Vagina (tissue), 2 donors: ENCODE results near the gene RSAD2. TPM values are rescaled to one million over a fixed set of nuclear protein-coding genes. Genes with fewer than 3 reads are reported as not detected.

ENCODE experiments used
- DNase-seq, 2 donors: peaks; one replicate each; pipeline ENCODE4 v3.0.0-alpha.2; 2017; ENCODE audit errors: extremely low spot score in 2 of 2
- H3K27ac ChIP-seq: fragments of 200-600 bp; sonication (generic); one replicate; pipeline ENCODE4 v1.5.1; 2019
- H3K27me3 ChIP-seq: fragments of 200-600 bp; sonication (generic); one replicate; pipeline ENCODE4 v1.5.1; 2019
- H3K36me3 ChIP-seq, 2 donors: fragments of 200-600 bp; sonication (generic); one replicate each; pipeline ENCODE4 v1.5.1; 2017 to 2019
- H3K4me1 ChIP-seq: fragments of 200-600 bp; sonication (generic); one replicate; pipeline ENCODE4 v1.5.1; 2019
- H3K4me3 ChIP-seq, 2 donors: fragments of 200-600 bp; sonication (generic); 1 replicate in 1 of 2; 2 replicates in 1 of 2; pipeline ENCODE4 v1.5.1; 2016 to 2019
- H3K9me3 ChIP-seq: fragments of 200-600 bp; sonication (generic); one replicate; pipeline ENCODE4 v1.5.1; 2019
- CTCF ChIP-seq, 3 experiments: fragments of 450-650 bp in 2 of 3; fragments of 200-600 bp in 1 of 3; sonication (generic) in 1 of 3; IDR thresholded peaks; one replicate each; pipeline ENCODE4 v1.5.1; 2017 to 2019; ENCODE audit warnings: antibody characterized with exemption in 3 of 3, mild to moderate bottlenecking in 2 of 3, moderate library complexity in 2 of 3
- POLR2A ChIP-seq, 2 donors: fragments of 450-650 bp; IDR thresholded peaks; one replicate each; pipeline ENCODE4 v1.6.1; 2017; ENCODE audit warnings: antibody characterized with exemption in 2 of 2, mild to moderate bottlenecking in 2 of 2, moderate library complexity in 2 of 2
- POLR2AphosphoS5 ChIP-seq, 2 donors: sonication (generic); formaldehyde crosslinking; IDR thresholded peaks; one replicate each; pipeline ENCODE4 v1.9.0; 2017; ENCODE audit warnings: antibody characterized with exemption in 2 of 2, mild to moderate bottlenecking in 2 of 2, low read depth in 1 of 2; ENCODE audit not compliant: insufficient read depth in 1 of 2
- intact Hi-C: fragments of 100-400 bp; cut with DNase I; formaldehyde crosslinking; loops from one replicate; pipeline ENCODE4 v1.15.1; 2023
- total RNA-seq: library from RNA; depleted of rRNA; stranded (reverse); fragments of >200 nt; gene quantifications from one replicate; pipeline ENCODE4 v1.2.3, GENCODE V29; 2016

RSAD2 gene
- total RNA-seq, 1 donor from 2014 or later: 0.25 TPM

GRCh38 chr2:6845903-6846302 is 31.7 kb upstream of the RSAD2 start:
- intact Hi-C loops: no loop called here
- Histone ChIP-seq H3K4me1 (no peaks in the 10 kb centered on the region), H3K36me3 (peaks cover 0 to 39% of the 10 kb centered on the region in 2 donors), H3K27me3 (no peaks in the 10 kb centered on the region), H3K27ac (no peak overlapping the region), H3K9me3 (peaks cover 60% of the 10 kb centered on the region), H3K4me3 (no peak overlapping the region)
- DNase-seq: no peak
- TF ChIP-seq POLR2AphosphoS5 (IDR thresholded peaks at IDR 0.05; ENCODE audit: insufficient read depth in 1 of 2, low read depth in 1 of 2) (no peak), POLR2A (IDR thresholded peaks at IDR 0.05) (no peak), CTCF (IDR thresholded peaks at IDR 0.05) (no peak)

DNA sequence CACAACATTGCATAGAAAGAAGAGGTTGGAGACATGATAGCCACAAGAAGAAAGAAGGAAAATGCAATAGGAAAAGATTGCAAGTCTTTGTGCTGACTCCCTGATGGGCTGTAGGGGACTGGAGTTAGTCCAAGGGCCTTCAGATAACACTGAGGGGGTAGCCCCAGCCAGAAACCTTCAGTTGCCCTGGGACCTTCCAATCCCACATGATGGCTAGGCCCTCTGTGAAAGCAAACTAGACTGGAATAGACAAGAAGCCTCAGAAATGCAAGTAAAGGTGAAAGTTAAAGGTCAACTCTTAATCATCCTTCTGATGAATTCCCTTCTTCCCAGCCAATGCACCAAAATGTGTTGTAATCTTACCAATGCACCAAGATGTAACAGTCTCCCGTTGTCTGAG is 31.0 kb upstream of the RSAD2 start:
- no peaks in the 10 kb centered on the region for H3K4me1 ChIP-seq
- H3K27me3 ChIP-seq: no peaks in the 10 kb centered on the region
- TF ChIP-seq POLR2AphosphoS5 (IDR thresholded peaks at IDR 0.05; ENCODE audit: insufficient read depth in 1 of 2, low read depth in 1 of 2) (no peak), POLR2A (IDR thresholded peaks at IDR 0.05) (no peak), CTCF (IDR thresholded peaks at IDR 0.05) (no peak)
- no peak overlapping the region for H3K4me3 ChIP-seq
- no peak for DNase-seq
- peaks cover 60% of the 10 kb centered on the region for H3K9me3 ChIP-seq
- H3K36me3 ChIP-seq: peaks cover 0 to 44% of the 10 kb centered on the region in 2 donors
- intact Hi-C loops: no loop called here
- no peak overlapping the region for H3K27ac ChIP-seq

DNA sequence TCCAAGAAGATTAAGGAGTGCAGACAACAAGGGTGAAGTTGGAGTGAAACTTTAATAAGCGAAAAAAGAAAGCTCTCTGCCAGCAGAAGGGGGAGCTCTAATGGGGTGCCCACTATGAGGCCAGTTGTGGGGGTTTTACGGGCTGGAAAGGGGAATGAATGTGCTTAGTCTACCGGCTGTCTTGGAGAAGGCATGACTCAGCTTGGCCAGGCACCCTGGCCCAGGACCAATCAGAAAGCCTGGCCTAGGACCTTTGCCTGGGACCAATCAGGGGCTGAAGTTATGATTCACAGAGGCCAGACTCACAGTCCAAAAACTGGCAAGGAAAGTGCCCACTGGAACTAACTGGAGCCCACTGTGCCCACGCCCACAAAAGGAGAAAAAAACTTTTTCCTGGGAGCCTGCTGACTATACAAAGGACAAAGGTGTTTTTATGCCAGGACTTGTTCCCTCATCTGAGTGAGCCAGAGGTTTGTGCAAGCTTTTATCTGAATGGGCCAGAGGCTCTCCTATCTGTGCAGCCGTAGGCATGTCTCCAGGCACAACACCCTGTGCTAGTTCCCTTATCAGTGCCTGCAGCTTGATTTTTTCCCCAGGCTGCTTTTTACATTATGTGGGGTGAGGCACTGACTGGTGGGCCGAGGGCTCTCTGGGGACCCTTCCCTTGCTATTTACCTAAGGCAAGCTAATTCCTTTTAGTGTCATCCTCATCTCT is 30.5 kb upstream of the RSAD2 start:
- Histone ChIP-seq H3K27ac (no peak overlapping the region), H3K9me3 (peaks cover 58% of the 10 kb centered on the region), H3K4me1 (no peaks in the 10 kb centered on the region), H3K27me3 (no peaks in the 10 kb centered on the region), H3K4me3 (no peak overlapping the region), H3K36me3 (peaks cover 0 to 49% of the 10 kb centered on the region in 2 donors)
- intact Hi-C loops: no loop called here
- no peak for DNase-seq
- TF ChIP-seq POLR2A (IDR thresholded peaks at IDR 0.05) (no peak), CTCF (IDR thresholded peaks at IDR 0.05) (no peak), POLR2AphosphoS5 (IDR thresholded peaks at IDR 0.05; ENCODE audit: insufficient read depth in 1 of 2, low read depth in 1 of 2) (no peak)

DNA sequence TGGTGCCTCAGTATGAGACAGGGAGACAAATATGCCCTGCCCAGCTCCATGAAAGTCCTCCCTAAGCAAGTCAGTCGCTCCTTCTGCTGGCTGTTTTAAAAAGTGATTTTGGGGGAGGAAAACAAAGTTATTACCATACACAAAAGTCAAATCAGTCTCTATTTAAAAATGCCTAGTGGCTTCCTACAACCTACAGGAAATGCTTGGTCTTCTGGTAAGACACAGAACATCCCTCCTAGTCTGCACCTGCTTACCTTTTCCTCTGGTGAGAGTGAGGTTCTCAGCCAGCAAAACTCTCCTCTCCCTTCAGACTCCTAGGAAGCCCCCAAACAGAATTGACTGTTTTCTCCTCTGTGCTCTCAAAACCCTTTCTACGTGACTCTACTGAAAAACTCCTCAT is 25.4 kb upstream of the RSAD2 start:
- Histone ChIP-seq H3K27me3 (no peaks in the 10 kb centered on the region), H3K27ac (no peak overlapping the region)

More for the DNA sequence above, 25.4 kb upstream of the RSAD2 start:
- no peak overlapping the region for H3K4me3 ChIP-seq
- TF ChIP-seq CTCF (IDR thresholded peaks at IDR 0.05) (no peak), POLR2A (IDR thresholded peaks at IDR 0.05) (no peak), POLR2AphosphoS5 (IDR thresholded peaks at IDR 0.05; ENCODE audit: insufficient read depth in 1 of 2, low read depth in 1 of 2) (no peak)
- H3K36me3 ChIP-seq: peaks cover 0 to 44% of the 10 kb centered on the region in 2 donors
- no peak for DNase-seq
- H3K9me3 ChIP-seq: peaks cover 17% of the 10 kb centered on the region
- intact Hi-C loops: no loop called here
- H3K4me1 ChIP-seq: no peaks in the 10 kb centered on the region
